Right lobe of liver (tissue), 4 donors: ENCODE measurements around the gene SERPINB10.

Experiments used
- POLR2A ChIP-seq: fragments of 450-650 bp; IDR thresholded peaks from one replicate; pipeline ENCODE4 v1.6.1; 2017; ENCODE audit warnings: antibody characterized with exemption, mild to moderate bottlenecking
- TF ChIP-seq, protein P1 (sequence below), 4 donors: fragments of 200-600 bp in 3 of 4; fragments of 450-650 bp in 1 of 4; IDR thresholded peaks; one replicate each; pipeline versions ENCODE4 v1.5.1 to v1.8.0; 2016 to 2022; ENCODE audit warnings: antibody characterized with exemption in 4 of 4, mild to moderate bottlenecking in 2 of 4
- donor health status: DM: no; HTN: no; CAD: no.
- donor health status: DM: no; HTN: no; CAD: no.
- donor health status: DM: no; HTN: yes; CAD: no.

DNA sequence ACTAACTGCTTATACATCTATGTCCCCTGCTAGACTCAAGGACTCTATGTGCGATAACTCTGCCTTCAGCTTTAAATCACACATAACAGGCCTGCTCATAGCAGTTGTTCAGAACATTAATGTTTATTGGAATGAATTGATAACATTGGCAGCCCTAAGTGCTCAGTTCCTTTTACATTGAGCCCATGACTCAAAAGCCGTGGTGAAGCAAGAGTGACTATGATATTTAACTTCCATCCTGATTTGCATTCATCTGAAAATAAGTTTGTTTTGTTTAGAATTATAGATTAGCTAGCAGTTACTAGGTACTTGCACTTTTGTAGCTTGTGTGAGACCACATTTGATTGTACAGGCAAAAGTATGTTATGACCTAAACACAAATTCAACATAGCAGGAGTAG, 14.3 kb downstream of the SERPINB10 start:
- TF ChIP-seq, protein P1, sequence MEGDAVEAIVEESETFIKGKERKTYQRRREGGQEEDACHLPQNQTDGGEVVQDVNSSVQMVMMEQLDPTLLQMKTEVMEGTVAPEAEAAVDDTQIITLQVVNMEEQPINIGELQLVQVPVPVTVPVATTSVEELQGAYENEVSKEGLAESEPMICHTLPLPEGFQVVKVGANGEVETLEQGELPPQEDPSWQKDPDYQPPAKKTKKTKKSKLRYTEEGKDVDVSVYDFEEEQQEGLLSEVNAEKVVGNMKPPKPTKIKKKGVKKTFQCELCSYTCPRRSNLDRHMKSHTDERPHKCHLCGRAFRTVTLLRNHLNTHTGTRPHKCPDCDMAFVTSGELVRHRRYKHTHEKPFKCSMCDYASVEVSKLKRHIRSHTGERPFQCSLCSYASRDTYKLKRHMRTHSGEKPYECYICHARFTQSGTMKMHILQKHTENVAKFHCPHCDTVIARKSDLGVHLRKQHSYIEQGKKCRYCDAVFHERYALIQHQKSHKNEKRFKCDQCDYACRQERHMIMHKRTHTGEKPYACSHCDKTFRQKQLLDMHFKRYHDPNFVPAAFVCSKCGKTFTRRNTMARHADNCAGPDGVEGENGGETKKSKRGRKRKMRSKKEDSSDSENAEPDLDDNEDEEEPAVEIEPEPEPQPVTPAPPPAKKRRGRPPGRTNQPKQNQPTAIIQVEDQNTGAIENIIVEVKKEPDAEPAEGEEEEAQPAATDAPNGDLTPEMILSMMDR (IDR thresholded peaks at IDR 0.05) = no peak
- TF ChIP-seq POLR2A = no peak
